BLaER1 treated with 17β-estradiol and CSF1 and Interleukin-3, amounts not matched to agents 10 nM and 100 nM (cell line): ENCODE measurements around the gene TENM4.

Experiments used
- H3K27ac ChIP-seq, 11 experiments: shearing (Covaris generic); formaldehyde crosslinking; 2 replicates each; pipeline ENCODE4 v1.8.1; 2022
- H3K27me3 ChIP-seq, 11 experiments: shearing (Covaris generic); formaldehyde crosslinking; 2 replicates each; pipeline ENCODE4 v1.8.1; 2022
- H3K36me3 ChIP-seq, 11 experiments: shearing (Covaris generic); formaldehyde crosslinking; 2 replicates each; pipeline ENCODE4 v1.8.1; 2022
- H3K4me1 ChIP-seq, 10 experiments: shearing (Covaris generic); formaldehyde crosslinking; 2 replicates each; pipeline ENCODE4 v1.8.1; 2022
- H3K4me2 ChIP-seq, 11 experiments: shearing (Covaris generic); formaldehyde crosslinking; 2 replicates each; pipeline ENCODE4 v1.8.1; 2022
- H3K4me3 ChIP-seq, 10 experiments: shearing (Covaris generic); formaldehyde crosslinking; 2 replicates each; pipeline ENCODE4 v1.8.1; 2022
- H3K9ac ChIP-seq, 11 experiments: shearing (Covaris generic); formaldehyde crosslinking; 2 replicates each; pipeline ENCODE4 v1.8.1; 2022
- H3K9me3 ChIP-seq, 11 experiments: shearing (Covaris generic); formaldehyde crosslinking; replicated peaks in 1 of 11; 2 replicates each; pipeline ENCODE4 v1.8.1; 2022
- H4K20me1 ChIP-seq, 11 experiments: shearing (Covaris generic); formaldehyde crosslinking; 2 replicates each; pipeline ENCODE4 v1.8.1; 2022
- Cebpa-rat ChIP-seq, 11 experiments: shearing (Covaris generic); IDR thresholded peaks; 2 replicates each; pipeline ENCODE4 v1.8.1; 2022

TENM4 gene

DNA sequence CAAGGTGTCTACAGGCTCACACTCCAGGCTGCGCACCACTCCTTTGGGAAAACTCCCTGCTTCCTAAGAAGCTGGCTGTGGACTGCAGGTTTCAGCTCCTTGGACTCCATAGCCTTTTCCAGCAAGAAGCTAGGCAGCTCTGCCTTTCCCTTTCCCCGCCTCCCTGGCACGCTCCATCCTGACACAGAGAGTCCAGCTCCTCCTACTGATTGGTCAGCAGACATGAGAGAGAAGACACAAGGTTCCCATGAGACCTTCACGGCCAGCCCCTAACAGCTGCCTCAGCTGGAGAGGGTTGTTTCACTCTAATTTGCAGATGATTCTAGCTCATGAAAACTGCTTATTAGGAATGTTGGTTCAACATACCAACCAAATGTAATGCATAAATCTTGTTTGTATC is 27.6 kb downstream of the TENM4 start:
- Histone ChIP-seq H4K20me1 (peaks cover 0 to 21% (median 0%) of the 10 kb centered on the region in 11 experiments; a peak in 5 of 22 replicates), H3K36me3 (peaks cover 0 to 16% (median 0%) of the 10 kb centered on the region in 11 experiments; a peak in 3 of 22 replicates), H3K4me1 (peaks cover 0 to 35% (median 18%) of the 10 kb centered on the region in 10 experiments; a peak in 14 of 20 replicates), H3K27me3 (peaks cover 0 to 8% (median 0%) of the 10 kb centered on the region in 11 experiments; a peak in 1 of 22 replicates), H3K9me3 (peaks cover 0 to 17% (median 11%) of the 10 kb centered on the region in 11 experiments; a peak in 18 of 22 replicates), H3K27ac (no peak overlapping the region), H3K4me3 (no peak overlapping the region), H3K4me2 (peak overlapping the region in 8 of 11 experiments; percentile 6 to 39 (median 30); a peak in 9 of 22 replicates), H3K9ac (no peak overlapping the region)
- no peak for TF ChIP-seq Cebpa-rat (IDR thresholded peaks at IDR 0.05)

DNA sequence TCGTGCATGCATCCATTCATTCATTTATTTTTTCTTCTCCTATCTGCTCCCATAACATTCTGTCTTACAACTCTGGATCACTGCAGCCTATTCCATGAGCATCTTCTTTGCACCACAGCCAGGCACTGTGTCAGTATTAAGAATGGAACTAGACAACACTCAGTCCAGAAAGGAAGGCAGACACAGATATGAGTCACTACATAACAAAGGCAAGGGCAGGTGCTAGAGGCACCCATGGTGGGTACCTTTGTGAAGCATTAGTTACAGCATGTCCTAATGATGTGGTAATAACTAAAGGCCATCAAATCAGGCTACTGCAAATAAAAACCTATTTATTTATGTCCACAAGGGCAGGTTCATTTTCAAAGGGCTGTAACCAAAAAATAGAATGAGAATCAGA is 28.1 kb downstream of the TENM4 start:
- no peak for TF ChIP-seq Cebpa-rat (IDR thresholded peaks at IDR 0.05)
- Histone ChIP-seq H3K27me3 (peaks cover 0 to 8% (median 0%) of the 10 kb centered on the region in 11 experiments; a peak in 1 of 22 replicates), H3K27ac (no peak overlapping the region), H3K36me3 (peaks cover 0 to 16% (median 0%) of the 10 kb centered on the region in 11 experiments; a peak in 3 of 22 replicates), H3K4me2 (peak overlapping the region in 3 of 11 experiments; percentile 6 to 30 (median 30); a peak in 4 of 22 replicates), H3K9ac (no peak overlapping the region), H3K9me3 (peaks cover 0 to 17% (median 11%) of the 10 kb centered on the region in 11 experiments; a peak in 18 of 22 replicates), H3K4me1 (peaks cover 0 to 35% (median 18%) of the 10 kb centered on the region in 10 experiments; a peak in 14 of 20 replicates), H4K20me1 (peaks cover 0 to 21% (median 0%) of the 10 kb centered on the region in 11 experiments; a peak in 5 of 22 replicates), H3K4me3 (no peak overlapping the region)

DNA sequence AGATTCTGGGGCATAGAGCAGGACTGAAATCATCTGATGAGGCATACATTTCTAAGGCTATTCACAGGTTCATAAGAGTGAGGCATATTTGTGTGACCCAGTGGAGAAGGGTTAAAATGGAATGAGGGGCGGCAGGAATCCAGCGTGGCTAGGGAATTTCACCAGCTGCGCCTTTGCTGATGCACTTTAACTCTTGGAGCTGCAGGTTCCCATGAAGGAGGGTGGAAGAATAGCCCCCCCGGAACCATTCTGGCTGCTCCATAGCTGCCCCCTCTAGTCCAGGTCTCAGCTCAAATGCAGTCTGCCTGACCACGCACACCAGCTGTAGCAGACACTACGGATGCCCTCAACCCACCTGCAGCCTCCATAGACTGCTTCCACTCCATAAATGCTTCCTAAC is 31.5 kb downstream of the TENM4 start:
- Histone ChIP-seq H3K4me2 (no peak overlapping the region), H3K9me3 (no peaks in the 10 kb centered on the region), H3K27me3 (peaks cover 0 to 8% (median 0%) of the 10 kb centered on the region in 11 experiments; a peak in 1 of 22 replicates), H4K20me1 (peaks cover 0 to 16% (median 0%) of the 10 kb centered on the region in 11 experiments; a peak in 4 of 22 replicates), H3K9ac (no peak overlapping the region), H3K4me3 (no peak overlapping the region), H3K27ac (no peak overlapping the region), H3K36me3 (no peaks in the 10 kb centered on the region), H3K4me1 (peaks cover 12 to 47% (median 36%) of the 10 kb centered on the region in 10 experiments)
- no peak for TF ChIP-seq Cebpa-rat (IDR thresholded peaks at IDR 0.05)

DNA sequence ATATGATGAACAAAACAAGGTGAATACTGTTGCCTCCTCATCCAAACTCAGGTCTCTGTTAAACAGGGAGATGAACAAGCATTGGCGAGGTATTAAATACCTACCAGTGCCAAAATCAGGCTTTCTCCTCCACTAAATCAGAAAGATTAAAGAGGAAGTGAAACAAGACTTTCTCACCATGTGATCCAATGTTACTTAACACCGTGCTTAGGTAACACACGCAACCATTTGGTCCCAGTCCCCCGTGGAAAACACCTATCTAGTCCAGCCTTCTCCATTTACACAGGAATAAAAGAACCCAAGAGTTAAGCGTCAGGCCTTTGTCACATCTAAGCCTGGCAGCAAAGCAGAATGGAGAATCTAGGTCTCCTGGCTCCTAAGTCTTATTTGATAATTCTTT is 34.5 kb downstream of the TENM4 start:
- H3K4me3 ChIP-seq, result no peak overlapping the region
- no peak overlapping the region for H3K9ac ChIP-seq
- no peaks in the 10 kb centered on the region for H3K27me3 ChIP-seq
- H3K27ac ChIP-seq, result no peak overlapping the region
- H4K20me1 ChIP-seq, result peaks cover 0 to 8% (median 0%) of the 10 kb centered on the region in 11 experiments; a peak in 2 of 22 replicates
- peak overlapping the region; percentile 0 to 52 (median 38); a peak in 18 of 22 replicates for H3K4me2 ChIP-seq
- H3K9me3 ChIP-seq, result no peaks in the 10 kb centered on the region
- H3K36me3 ChIP-seq, result peaks cover 0 to 6% (median 0%) of the 10 kb centered on the region in 11 experiments; a peak in 2 of 22 replicates
- peaks cover 13 to 30% (median 24%) of the 10 kb centered on the region in 10 experiments for H3K4me1 ChIP-seq
- TF ChIP-seq Cebpa-rat (IDR thresholded peaks at IDR 0.05), result no peak; a peak in 1 of 22 replicates

DNA sequence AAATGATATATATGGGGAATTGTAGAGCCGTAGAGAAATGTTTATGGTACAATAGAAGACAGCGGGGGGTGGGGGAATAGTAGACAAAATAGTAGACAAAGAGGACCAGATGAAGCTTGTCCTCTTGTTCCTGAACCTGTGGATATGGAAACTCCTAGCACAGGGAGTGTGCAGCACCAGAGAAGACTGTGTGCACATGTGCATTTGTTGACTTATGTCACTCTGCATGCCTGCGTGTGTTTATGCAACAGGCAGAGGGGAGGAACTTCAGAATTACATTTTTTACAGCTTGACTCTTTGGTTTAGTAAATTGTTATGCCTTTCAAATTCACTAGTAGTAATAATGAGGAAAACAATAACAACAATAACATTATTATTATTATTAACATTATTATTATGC is 36.0 kb downstream of the TENM4 start:
- Histone ChIP-seq H3K9me3 (no peaks in the 10 kb centered on the region), H3K36me3 (peaks cover 0 to 6% (median 0%) of the 10 kb centered on the region in 11 experiments; a peak in 2 of 22 replicates), H3K4me2 (peak overlapping the region in 5 of 11 experiments; percentile 42 to 63 (median 55); a peak in 8 of 22 replicates), H3K4me3 (no peak overlapping the region), H3K9ac (no peak overlapping the region), H3K4me1 (peaks cover 12 to 28% (median 23%) of the 10 kb centered on the region in 10 experiments; a peak in 19 of 20 replicates), H4K20me1 (peaks cover 0 to 6% (median 0%) of the 10 kb centered on the region in 11 experiments; a peak in 2 of 22 replicates), H3K27me3 (peaks cover 0 to 8% (median 0%) of the 10 kb centered on the region in 11 experiments; a peak in 1 of 22 replicates), H3K27ac (no peak overlapping the region)
- no peak for TF ChIP-seq Cebpa-rat (IDR thresholded peaks at IDR 0.05)

DNA sequence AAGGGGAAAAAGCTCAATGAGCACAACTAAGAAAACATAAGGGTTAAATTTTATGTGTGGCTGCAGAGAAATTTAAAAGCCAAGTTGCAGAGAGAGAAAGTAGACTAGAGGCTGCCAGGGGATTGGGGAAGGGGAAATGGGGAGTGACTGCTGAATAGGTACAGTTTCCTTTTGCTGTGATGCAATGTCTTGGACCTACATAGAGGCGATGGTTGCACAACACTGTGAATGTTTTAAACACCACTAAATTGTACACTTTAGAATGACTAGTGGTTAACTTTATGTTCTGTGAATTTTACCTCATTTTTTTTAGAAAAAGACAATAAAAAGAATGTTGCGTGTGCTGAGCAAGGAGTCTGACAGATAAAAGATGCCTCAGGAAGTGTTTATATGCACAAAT is 36.5 kb downstream of the TENM4 start:
- H3K36me3 ChIP-seq, result peaks cover 0 to 6% (median 0%) of the 10 kb centered on the region in 11 experiments; a peak in 2 of 22 replicates
- no peak overlapping the region for H3K9ac ChIP-seq
- peaks cover 0 to 1% (median 0%) of the 10 kb centered on the region in 11 experiments; a peak in 2 of 22 replicates for H4K20me1 ChIP-seq
- peak in 5 of 11 experiments; percentile 12 to 53 (median 30); a peak in 4 of 22 replicates for TF ChIP-seq Cebpa-rat (IDR thresholded peaks at IDR 0.05)
- H3K9me3 ChIP-seq, result no peaks in the 10 kb centered on the region
- H3K4me1 ChIP-seq, result peaks cover 12 to 28% (median 23%) of the 10 kb centered on the region in 10 experiments; a peak in 19 of 20 replicates
- peaks cover 0 to 12% (median 0%) of the 10 kb centered on the region in 11 experiments; a peak in 2 of 22 replicates for H3K27me3 ChIP-seq
- peak overlapping the region in 7 of 11 experiments; percentile 28 to 63 (median 46); a peak in 13 of 22 replicates for H3K4me2 ChIP-seq
- no peak overlapping the region for H3K27ac ChIP-seq
- no peak overlapping the region for H3K4me3 ChIP-seq

DNA sequence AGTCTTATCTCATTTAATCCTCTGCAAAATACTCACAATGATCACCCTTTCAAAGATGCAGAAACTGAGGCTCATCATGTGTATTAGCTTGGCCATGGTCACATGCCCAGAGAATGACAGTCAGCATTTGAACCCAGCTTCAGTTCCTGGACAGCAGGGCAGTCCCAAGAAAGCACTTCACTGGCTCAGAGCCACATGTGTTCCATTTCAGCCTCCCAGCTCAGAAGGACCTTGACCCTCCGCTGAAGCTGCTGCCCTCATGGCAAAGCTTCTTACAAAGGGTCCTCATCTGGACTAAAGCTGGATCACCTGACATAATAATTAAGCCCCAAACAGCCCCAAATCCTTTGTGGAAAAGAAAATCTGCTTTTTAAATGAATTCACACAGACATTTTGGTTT is 37.0 kb downstream of the TENM4 start:
- Histone ChIP-seq H3K36me3 (peaks cover 0 to 6% (median 0%) of the 10 kb centered on the region in 11 experiments; a peak in 2 of 22 replicates), H3K27ac (no peak overlapping the region), H3K4me1 (peaks cover 12 to 28% (median 23%) of the 10 kb centered on the region in 10 experiments; a peak in 19 of 20 replicates), H3K27me3 (peaks cover 0 to 16% (median 0%) of the 10 kb centered on the region in 11 experiments; a peak in 2 of 22 replicates), H3K9me3 (no peaks in the 10 kb centered on the region), H3K9ac (no peak overlapping the region), H3K4me3 (no peak overlapping the region), H3K4me2 (peak overlapping the region in 7 of 11 experiments; percentile 28 to 63 (median 46); a peak in 10 of 22 replicates), H4K20me1 (no peaks in the 10 kb centered on the region; a peak in 1 of 22 replicates)
- no peak for TF ChIP-seq Cebpa-rat (IDR thresholded peaks at IDR 0.05)

DNA sequence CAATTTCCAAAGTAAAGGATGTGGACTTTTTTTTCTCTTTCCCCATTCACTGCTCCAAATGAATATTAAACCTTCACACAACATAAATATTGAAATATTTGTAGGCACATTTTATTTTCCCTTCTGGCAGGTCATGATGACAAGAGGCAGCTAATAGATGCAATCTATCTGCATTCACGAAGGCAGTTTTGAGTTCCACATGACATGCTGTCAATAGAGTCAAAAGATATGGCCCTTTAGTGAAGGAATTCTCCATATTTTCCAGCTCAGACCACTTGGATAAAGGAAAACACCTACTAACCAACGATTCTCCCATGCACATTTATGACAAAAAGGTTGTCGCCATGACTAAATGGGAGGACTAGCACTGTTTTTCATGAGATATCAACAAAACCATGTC is 37.9 kb downstream of the TENM4 start:
- Histone ChIP-seq H3K4me1 (peaks cover 12 to 28% (median 23%) of the 10 kb centered on the region in 10 experiments; a peak in 19 of 20 replicates), H3K4me2 (no peak overlapping the region), H3K27ac (no peak overlapping the region), H3K36me3 (peaks cover 0 to 6% (median 0%) of the 10 kb centered on the region in 11 experiments; a peak in 2 of 22 replicates), H3K9ac (no peak overlapping the region), H3K27me3 (peaks cover 0 to 25% (median 0%) of the 10 kb centered on the region in 11 experiments; a peak in 2 of 22 replicates), H4K20me1 (no peaks in the 10 kb centered on the region; a peak in 1 of 22 replicates), H3K4me3 (no peak overlapping the region), H3K9me3 (no peaks in the 10 kb centered on the region)
- TF ChIP-seq Cebpa-rat (IDR thresholded peaks at IDR 0.05), result no peak
